GM23338 (cell line): Measurements from ENCODE around the gene ZXDC. TPM values are rescaled to one million over a fixed set of nuclear protein-coding genes. Genes with fewer than 3 reads are reported as not detected.

Experiments
- ATAC-seq: fragments of 200-7000 bp; cut with Tn5 transposase; 3 replicates; pipeline ENCODE4 v1.9.1; 2020
- DNase-seq: peaks from one replicate; pipeline ENCODE4 v3.0.0-alpha.2; 2015; ENCODE audit warnings: low spot score
- H2AFZ ChIP-seq: fragments of 200-600 bp; sonication (generic); 2 replicates; pipeline ENCODE4 v1.8.0; 2016; ENCODE audit warnings: antibody characterized with exemption, mild to moderate bottlenecking, moderate library complexity
- H3F3A ChIP-seq: fragments of 200-600 bp; sonication (generic); replicated peaks from 2 replicates; pipeline ENCODE4 v1.8.0; 2017; ENCODE audit warnings: antibody characterized with exemption, mixed run types, low read depth
- H3K27ac ChIP-seq: fragments of 200-600 bp; sonication (generic); 2 replicates; pipeline ENCODE4 v1.6.1; 2016; ENCODE audit warnings: low read depth
- H3K27me3 ChIP-seq: fragments of 200-600 bp; sonication (generic); 2 replicates; pipeline ENCODE4 v1.8.0; 2016; ENCODE audit warnings: mild to moderate bottlenecking, mixed run types, moderate library complexity; ENCODE audit not compliant: insufficient read depth
- H3K36me3 ChIP-seq: fragments of 200-600 bp; sonication (generic); 2 replicates; pipeline ENCODE4 v1.8.0; 2016; ENCODE audit warnings: mild to moderate bottlenecking; ENCODE audit not compliant: insufficient read depth
- H3K4me1 ChIP-seq: fragments of 200-600 bp; sonication (generic); 2 replicates; pipeline ENCODE4 v1.8.0; 2016; ENCODE audit warnings: mild to moderate bottlenecking, moderate library complexity; ENCODE audit not compliant: insufficient read depth
- H3K4me2 ChIP-seq: fragments of 200-600 bp; sonication (generic); 2 replicates; pipeline ENCODE4 v1.7.1; 2017; ENCODE audit warnings: mixed run types
- H3K4me3 ChIP-seq: fragments of 200-600 bp; sonication (generic); 2 replicates; pipeline ENCODE4 v1.6.1; 2016; ENCODE audit warnings: mixed run types
- H3K79me2 ChIP-seq: fragments of 200-600 bp; sonication (generic); replicated peaks from 2 replicates; pipeline ENCODE4 v1.8.0; 2017; ENCODE audit warnings: mild to moderate bottlenecking; ENCODE audit not compliant: insufficient read depth
- H3K9me2 ChIP-seq: fragments of 200-600 bp; sonication (generic); 2 replicates; pipeline ENCODE4 v1.8.0; 2017; ENCODE audit not compliant: insufficient read depth
- H4K20me1 ChIP-seq: fragments of 200-600 bp; sonication (generic); replicated peaks from 2 replicates; pipeline ENCODE4 v1.8.0; 2017; ENCODE audit warnings: mild to moderate bottlenecking; ENCODE audit not compliant: insufficient read depth
- H3K27ac Mint-ChIP-seq: 2 replicates; pipeline ENCODE4 v1.8.0; 2020; ENCODE audit warnings: inconsistent platforms, mild to moderate bottlenecking, moderate library complexity, mixed read lengths
- H3K27me3 Mint-ChIP-seq: 3 replicates; pipeline ENCODE4 v1.8.0; 2022; ENCODE audit warnings: low read depth, mild to moderate bottlenecking, moderate library complexity, mixed read lengths, inconsistent platforms; ENCODE audit not compliant: insufficient read depth, poor library complexity
- H3K36me3 Mint-ChIP-seq: 3 replicates; pipeline ENCODE4 v1.8.0; 2021; ENCODE audit warnings: low read depth, mild to moderate bottlenecking, inconsistent platforms, moderate library complexity, mixed read lengths
- H3K4me1 Mint-ChIP-seq: 3 replicates; pipeline ENCODE4 v1.8.0; 2020; ENCODE audit warnings: mild to moderate bottlenecking, inconsistent platforms, mixed read lengths
- H3K4me3 Mint-ChIP-seq: 3 replicates; pipeline ENCODE4 v1.8.0; 2021; ENCODE audit warnings: moderate library complexity, mild to moderate bottlenecking, inconsistent platforms, mixed read lengths
- H3K9me3 Mint-ChIP-seq: 3 replicates; pipeline ENCODE4 v1.8.0; 2020; ENCODE audit warnings: moderate library complexity, mild to moderate bottlenecking, inconsistent platforms, mixed read lengths
- POLR2AphosphoS5 ChIP-seq: IDR thresholded peaks from 2 replicates; pipeline ENCODE4 v1.6.1; 2016; ENCODE audit warnings: antibody characterized with exemption, low read depth
- ZNF114 ChIP-seq: fragments of 250-450 bp; sonication (Bioruptor Pico); IDR thresholded peaks from 2 replicates; pipeline ENCODE4 v1.5.0; 2020; ENCODE audit warnings: mild to moderate bottlenecking, moderate library complexity
- ZNF462 ChIP-seq: fragments of 250-450 bp; sonication (Bioruptor Pico); IDR thresholded peaks from 2 replicates; pipeline ENCODE4 v1.5.0; 2020; ENCODE audit warnings: mild to moderate bottlenecking, moderate library complexity
- polyA plus RNA-seq: library from polyadenylated mRNA; unstranded; fragments of >200 nt; fragmentation: Nextera tagmentation; extraction: Ambion mirVana; gene quantifications from 2 replicates; pipeline ENCODE4 v1.2.1, GENCODE V29; 2016
- total RNA-seq: library from RNA; depleted of rRNA; stranded (reverse); fragments of >200 nt; shearing (Covaris generic); gene quantifications from 2 replicates; pipeline ENCODE4 v1.2.3, GENCODE V29; 2014

Gene ZXDC
- total and polyA plus RNA-seq, 2 experiments from 2014 or later: 5.7 to 45.1 TPM

DNA sequence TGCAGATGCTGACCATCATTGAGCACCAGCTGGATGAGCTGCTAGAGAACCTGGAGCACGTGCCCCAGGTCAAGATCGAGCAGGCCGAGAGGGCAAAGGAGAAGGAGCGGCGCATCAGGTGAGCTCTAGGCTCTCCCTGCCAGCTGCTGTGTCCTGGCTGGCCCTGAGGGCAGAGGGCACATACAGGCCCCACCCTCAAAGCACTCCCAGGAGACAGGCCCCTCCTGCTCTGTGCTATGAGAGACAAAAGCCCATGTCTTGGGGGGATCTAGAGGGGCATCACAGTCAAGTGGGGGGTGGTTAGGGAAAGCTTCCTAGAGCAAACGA is 41.5 kb downstream of the ZXDC start:
- no peaks in the 10 kb centered on the region for H3K9me3 Mint-ChIP-seq
- H3K27me3 Mint-ChIP-seq: peaks cover 3% of the 10 kb centered on the region

More for the DNA sequence above, 41.5 kb downstream of the ZXDC start:
- ATAC-seq (no peak), DNase-seq (no peak)
- Mint-ChIP-seq H3K4me1 (peaks cover 8% of the 10 kb centered on the region; the same call in 2 of the 3 replicates), H3K36me3 (peaks cover 21% of the 10 kb centered on the region), H3K4me3 (no peak overlapping the region), H3K27ac (no peak overlapping the region)
- TF ChIP-seq ZNF462 (CRISPR knock-in tag) (no peak), POLR2AphosphoS5 (no peak), ZNF114 (CRISPR knock-in tag) (no peak)
- H3K4me3 ChIP-seq: no peak overlapping the region
- no peaks in the 10 kb centered on the region for H4K20me1 ChIP-seq
- H3F3A ChIP-seq: no peaks in the 10 kb centered on the region
- no peak overlapping the region for H3K27ac ChIP-seq
- H3K4me2 ChIP-seq: no peak overlapping the region
- no peaks in the 10 kb centered on the region for H3K36me3 ChIP-seq
- no peaks in the 10 kb centered on the region for H3K9me2 ChIP-seq
- H3K4me1 ChIP-seq: no peaks in the 10 kb centered on the region
- no peak overlapping the region for H2AFZ ChIP-seq
- no peaks in the 10 kb centered on the region for H3K79me2 ChIP-seq
- H3K27me3 ChIP-seq: no peaks in the 10 kb centered on the region
